Measurements from ENCODE around the gene GRAMD1B.
A peak's percentile ranks its signal among the peaks of the same experiment; 100 is the strongest.
"Not testable (repeated sequence)": the region's sequence is repeated elsewhere in the genome, so short reads cannot be mapped to it uniquely, and the experiment has no call there.

GRAMD1B gene

DNA sequence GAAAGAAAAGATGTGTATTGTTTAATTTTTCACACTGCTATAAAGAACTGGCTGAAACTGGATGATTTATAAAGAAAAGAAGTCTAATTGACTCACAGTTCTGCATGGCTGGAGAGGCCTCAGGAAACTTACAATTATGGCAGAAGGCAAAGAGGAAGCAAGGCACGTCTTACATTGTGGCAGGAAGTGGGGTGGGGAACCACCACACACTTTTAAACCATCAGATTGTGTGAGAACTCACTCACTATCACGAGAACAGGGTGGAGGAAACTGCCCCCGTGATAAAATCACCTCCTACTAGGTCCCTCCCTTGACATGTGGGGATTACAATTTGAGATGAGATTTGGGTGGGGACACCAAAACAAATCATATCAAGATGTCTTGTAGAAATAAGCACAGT is 229.9 kb downstream of the GRAMD1B start:
- peak; percentile 32 to 65 for DNase-seq (ENCODE audit: low read depth in 1 of 2, low spot score in 1 of 2)
- not testable (repeated sequence) for H3K4me3 ChIP-seq (replicated peaks; ENCODE audit: insufficient read depth, low read length); H3K27me3 ChIP-seq (ENCODE audit: insufficient read depth, poor library complexity, severe bottlenecking); H3K27ac ChIP-seq (replicated peaks)
- TF ChIP-seq SPI1 (IDR thresholded peaks at IDR 0.05; ENCODE audit: borderline replicate concordance, low read depth), result peak; percentile 39; the same call in 1 of the 2 replicates

DNA sequence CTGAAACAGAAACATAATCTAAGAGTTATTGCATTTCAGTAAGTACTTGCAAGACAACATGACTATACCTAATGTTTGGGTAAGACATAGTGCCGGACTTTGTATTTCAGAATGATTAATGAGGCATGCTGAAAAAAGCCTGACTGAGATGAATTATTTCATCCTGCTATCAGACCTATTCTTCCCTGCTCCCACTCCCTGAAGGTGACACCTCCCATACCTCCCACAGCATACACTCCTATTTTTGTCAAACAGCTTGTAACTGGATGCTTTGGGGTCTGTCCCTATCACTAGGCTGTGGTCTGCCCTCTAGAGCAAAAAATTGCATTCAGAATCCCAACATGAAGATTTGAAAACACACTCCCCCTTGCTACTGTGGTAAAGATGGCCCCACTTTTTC is 235.2 kb downstream of the GRAMD1B start:
- no peak for DNase-seq (ENCODE audit: low read depth in 1 of 2, low spot score in 1 of 2)
- peaks cover 4% of the 10 kb centered on the region for H3K27me3 ChIP-seq (ENCODE audit: insufficient read depth, poor library complexity, severe bottlenecking)
- no peak overlapping the region for H3K4me3 ChIP-seq (replicated peaks; ENCODE audit: insufficient read depth, low read length)
- no peak overlapping the region for H3K27ac ChIP-seq (replicated peaks)
- no peak for TF ChIP-seq SPI1 (IDR thresholded peaks at IDR 0.05; ENCODE audit: borderline replicate concordance, low read depth)
- TF ChIP-seq, protein P1, sequence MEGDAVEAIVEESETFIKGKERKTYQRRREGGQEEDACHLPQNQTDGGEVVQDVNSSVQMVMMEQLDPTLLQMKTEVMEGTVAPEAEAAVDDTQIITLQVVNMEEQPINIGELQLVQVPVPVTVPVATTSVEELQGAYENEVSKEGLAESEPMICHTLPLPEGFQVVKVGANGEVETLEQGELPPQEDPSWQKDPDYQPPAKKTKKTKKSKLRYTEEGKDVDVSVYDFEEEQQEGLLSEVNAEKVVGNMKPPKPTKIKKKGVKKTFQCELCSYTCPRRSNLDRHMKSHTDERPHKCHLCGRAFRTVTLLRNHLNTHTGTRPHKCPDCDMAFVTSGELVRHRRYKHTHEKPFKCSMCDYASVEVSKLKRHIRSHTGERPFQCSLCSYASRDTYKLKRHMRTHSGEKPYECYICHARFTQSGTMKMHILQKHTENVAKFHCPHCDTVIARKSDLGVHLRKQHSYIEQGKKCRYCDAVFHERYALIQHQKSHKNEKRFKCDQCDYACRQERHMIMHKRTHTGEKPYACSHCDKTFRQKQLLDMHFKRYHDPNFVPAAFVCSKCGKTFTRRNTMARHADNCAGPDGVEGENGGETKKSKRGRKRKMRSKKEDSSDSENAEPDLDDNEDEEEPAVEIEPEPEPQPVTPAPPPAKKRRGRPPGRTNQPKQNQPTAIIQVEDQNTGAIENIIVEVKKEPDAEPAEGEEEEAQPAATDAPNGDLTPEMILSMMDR (IDR thresholded peaks at IDR 0.05; ENCODE audit: insufficient read depth, low read length), result no peak
- no peak for TF ChIP-seq GABPA (IDR thresholded peaks at IDR 0.05; ENCODE audit: low read depth)
- TF ChIP-seq, protein P2, sequence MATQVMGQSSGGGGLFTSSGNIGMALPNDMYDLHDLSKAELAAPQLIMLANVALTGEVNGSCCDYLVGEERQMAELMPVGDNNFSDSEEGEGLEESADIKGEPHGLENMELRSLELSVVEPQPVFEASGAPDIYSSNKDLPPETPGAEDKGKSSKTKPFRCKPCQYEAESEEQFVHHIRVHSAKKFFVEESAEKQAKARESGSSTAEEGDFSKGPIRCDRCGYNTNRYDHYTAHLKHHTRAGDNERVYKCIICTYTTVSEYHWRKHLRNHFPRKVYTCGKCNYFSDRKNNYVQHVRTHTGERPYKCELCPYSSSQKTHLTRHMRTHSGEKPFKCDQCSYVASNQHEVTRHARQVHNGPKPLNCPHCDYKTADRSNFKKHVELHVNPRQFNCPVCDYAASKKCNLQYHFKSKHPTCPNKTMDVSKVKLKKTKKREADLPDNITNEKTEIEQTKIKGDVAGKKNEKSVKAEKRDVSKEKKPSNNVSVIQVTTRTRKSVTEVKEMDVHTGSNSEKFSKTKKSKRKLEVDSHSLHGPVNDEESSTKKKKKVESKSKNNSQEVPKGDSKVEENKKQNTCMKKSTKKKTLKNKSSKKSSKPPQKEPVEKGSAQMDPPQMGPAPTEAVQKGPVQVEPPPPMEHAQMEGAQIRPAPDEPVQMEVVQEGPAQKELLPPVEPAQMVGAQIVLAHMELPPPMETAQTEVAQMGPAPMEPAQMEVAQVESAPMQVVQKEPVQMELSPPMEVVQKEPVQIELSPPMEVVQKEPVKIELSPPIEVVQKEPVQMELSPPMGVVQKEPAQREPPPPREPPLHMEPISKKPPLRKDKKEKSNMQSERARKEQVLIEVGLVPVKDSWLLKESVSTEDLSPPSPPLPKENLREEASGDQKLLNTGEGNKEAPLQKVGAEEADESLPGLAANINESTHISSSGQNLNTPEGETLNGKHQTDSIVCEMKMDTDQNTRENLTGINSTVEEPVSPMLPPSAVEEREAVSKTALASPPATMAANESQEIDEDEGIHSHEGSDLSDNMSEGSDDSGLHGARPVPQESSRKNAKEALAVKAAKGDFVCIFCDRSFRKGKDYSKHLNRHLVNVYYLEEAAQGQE (IDR thresholded peaks at IDR 0.05; ENCODE audit: insufficient replicate concordance, low read depth), result no peak
- TF ChIP-seq POLR2AphosphoS5 (IDR thresholded peaks at IDR 0.05; ENCODE audit: low read depth), result no peak

DNA sequence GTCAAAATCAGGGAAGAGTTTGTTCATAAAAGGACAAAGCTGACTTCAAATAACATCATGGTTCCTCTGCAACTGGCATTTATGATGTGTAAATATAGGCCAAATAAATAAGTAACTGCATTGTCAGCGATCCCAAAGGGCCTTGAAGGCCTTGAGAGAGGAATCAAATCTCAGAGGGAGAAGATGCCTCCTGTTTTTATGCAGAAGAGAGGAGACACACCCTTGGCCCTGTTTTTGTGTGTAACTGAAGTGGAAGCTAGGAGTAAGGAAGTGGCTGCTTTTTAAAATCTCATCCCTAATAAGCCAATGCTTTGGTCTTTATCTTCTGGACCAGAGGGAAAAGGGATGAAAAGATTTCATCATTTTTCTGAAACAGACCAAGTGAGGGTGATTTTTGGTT is 240.0 kb downstream of the GRAMD1B start:
- Histone ChIP-seq H3K4me3 (replicated peaks; ENCODE audit: insufficient read depth, low read length) (no peak overlapping the region), H3K27me3 (ENCODE audit: insufficient read depth, poor library complexity, severe bottlenecking) (peaks cover 4% of the 10 kb centered on the region), H3K27ac (replicated peaks) (no peak overlapping the region)
- no peak for DNase-seq (ENCODE audit: low read depth in 1 of 2, low spot score in 1 of 2)
- TF ChIP-seq, protein P1 (IDR thresholded peaks at IDR 0.05; ENCODE audit: insufficient read depth, low read length), result no peak
- TF ChIP-seq, protein P2 (IDR thresholded peaks at IDR 0.05; ENCODE audit: insufficient replicate concordance, low read depth), result no peak
- TF ChIP-seq GABPA (IDR thresholded peaks at IDR 0.05; ENCODE audit: low read depth), result no peak
- TF ChIP-seq SPI1 (IDR thresholded peaks at IDR 0.05; ENCODE audit: borderline replicate concordance, low read depth), result no peak
- no peak for TF ChIP-seq POLR2AphosphoS5 (IDR thresholded peaks at IDR 0.05; ENCODE audit: low read depth)

DNA sequence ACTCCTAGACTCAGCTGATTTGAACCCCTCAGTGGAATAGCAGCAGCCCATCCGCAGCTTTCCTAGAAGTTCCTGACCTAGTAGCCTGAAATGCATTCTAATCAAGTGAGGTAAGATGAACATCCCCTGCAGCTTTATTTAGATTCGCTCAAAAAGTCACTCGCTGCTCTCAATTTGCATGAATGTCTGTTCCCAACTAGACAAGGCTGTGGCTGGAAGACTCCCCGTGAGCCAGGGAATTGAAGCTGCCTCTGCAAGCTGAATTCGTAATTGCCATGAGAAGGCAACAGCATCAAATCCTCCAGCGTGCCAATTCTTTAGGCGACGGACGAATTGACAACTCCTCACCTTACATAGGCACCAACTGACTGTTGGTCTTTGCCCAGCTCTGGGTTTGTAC is 241.5 kb downstream of the GRAMD1B start:
- peaks cover 4% of the 10 kb centered on the region for H3K27me3 ChIP-seq (ENCODE audit: insufficient read depth, poor library complexity, severe bottlenecking)
- H3K27ac ChIP-seq (replicated peaks), result no peak overlapping the region
- DNase-seq (ENCODE audit: low read depth in 1 of 2, low spot score in 1 of 2), result no peak
- TF ChIP-seq, protein P2 (IDR thresholded peaks at IDR 0.05; ENCODE audit: insufficient replicate concordance, low read depth), result no peak
- TF ChIP-seq SPI1 (IDR thresholded peaks at IDR 0.05; ENCODE audit: borderline replicate concordance, low read depth), result no peak
- TF ChIP-seq, protein P1 (IDR thresholded peaks at IDR 0.05; ENCODE audit: insufficient read depth, low read length), result no peak
- H3K4me3 ChIP-seq (replicated peaks; ENCODE audit: insufficient read depth, low read length), result no peak overlapping the region
